NB4 (cell line): Measurements from ENCODE around the gene CMSS1.

ENCODE experiments used
- MYC ChIP-seq: IDR thresholded peaks from 2 replicates; pipeline ENCODE4 v1.6.1; 2011; ENCODE audit warnings: low read depth, low read length
- POLR2A ChIP-seq: IDR thresholded peaks from 2 replicates; pipeline ENCODE4 v1.6.1; 2011; ENCODE audit warnings: mild to moderate bottlenecking; ENCODE audit not compliant: insufficient read length; ENCODE audit errors: extremely low read depth
- TF ChIP-seq, protein P1 (sequence below): IDR thresholded peaks from one replicate; pipeline ENCODE4 v1.5.1; 2012; ENCODE audit warnings: low read depth, low read length

DNA sequence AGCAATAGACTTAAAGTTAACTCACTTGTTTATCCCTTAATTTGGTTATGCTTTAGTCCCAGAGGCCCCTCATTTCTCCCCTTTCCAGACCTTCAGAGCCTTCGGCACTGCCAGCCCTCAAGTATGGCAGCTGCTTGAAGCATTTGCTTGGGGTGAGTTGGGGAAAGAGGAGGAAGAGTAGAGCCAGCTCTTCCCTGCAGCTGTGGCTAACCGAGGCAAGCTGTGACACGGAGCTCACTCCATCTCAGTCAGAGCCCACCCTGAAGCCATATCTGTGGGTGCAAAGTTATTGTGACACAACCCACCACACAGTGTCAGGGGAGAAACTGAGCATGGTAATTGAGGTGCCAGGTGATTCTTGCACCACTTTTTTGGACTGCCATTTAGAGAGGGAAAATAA lies 230.6 kb downstream of the CMSS1 start:
- TF ChIP-seq, protein P1, sequence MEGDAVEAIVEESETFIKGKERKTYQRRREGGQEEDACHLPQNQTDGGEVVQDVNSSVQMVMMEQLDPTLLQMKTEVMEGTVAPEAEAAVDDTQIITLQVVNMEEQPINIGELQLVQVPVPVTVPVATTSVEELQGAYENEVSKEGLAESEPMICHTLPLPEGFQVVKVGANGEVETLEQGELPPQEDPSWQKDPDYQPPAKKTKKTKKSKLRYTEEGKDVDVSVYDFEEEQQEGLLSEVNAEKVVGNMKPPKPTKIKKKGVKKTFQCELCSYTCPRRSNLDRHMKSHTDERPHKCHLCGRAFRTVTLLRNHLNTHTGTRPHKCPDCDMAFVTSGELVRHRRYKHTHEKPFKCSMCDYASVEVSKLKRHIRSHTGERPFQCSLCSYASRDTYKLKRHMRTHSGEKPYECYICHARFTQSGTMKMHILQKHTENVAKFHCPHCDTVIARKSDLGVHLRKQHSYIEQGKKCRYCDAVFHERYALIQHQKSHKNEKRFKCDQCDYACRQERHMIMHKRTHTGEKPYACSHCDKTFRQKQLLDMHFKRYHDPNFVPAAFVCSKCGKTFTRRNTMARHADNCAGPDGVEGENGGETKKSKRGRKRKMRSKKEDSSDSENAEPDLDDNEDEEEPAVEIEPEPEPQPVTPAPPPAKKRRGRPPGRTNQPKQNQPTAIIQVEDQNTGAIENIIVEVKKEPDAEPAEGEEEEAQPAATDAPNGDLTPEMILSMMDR: no peak
- TF ChIP-seq POLR2A (no peak), MYC (no peak)
